WTC11 (cell line): ENCODE data around the gene PSTK.

ENCODE experiments used
- CREB1 ChIP-seq: sonication (generic); formaldehyde crosslinking; IDR thresholded peaks from 2 replicates; pipeline ENCODE4 v1.8.0; 2023; ENCODE audit warnings: mild to moderate bottlenecking, missing genetic modification reagents
- MYBL2 ChIP-seq: sonication (generic); formaldehyde crosslinking; IDR thresholded peaks from 2 replicates; pipeline ENCODE4 v1.8.1; 2023; ENCODE audit warnings: mild to moderate bottlenecking, moderate library complexity, missing genetic modification reagents
- NFATC4 ChIP-seq: fragments of 250-450 bp; sonication (Bioruptor Pico); IDR thresholded peaks from 2 replicates; pipeline ENCODE4 v1.9.0; 2021; ENCODE audit warnings: mild to moderate bottlenecking
- ZBTB43 ChIP-seq: sonication (generic); formaldehyde crosslinking; IDR thresholded peaks from 2 replicates; pipeline ENCODE4 v1.8.1; 2023; ENCODE audit warnings: mild to moderate bottlenecking, missing genetic modification reagents
- TF ChIP-seq, protein P1 (sequence below): fragments of 200-600 bp; IDR thresholded peaks from 2 replicates; pipeline ENCODE4 v1.8.0; 2022; ENCODE audit warnings: antibody characterized with exemption
- TF ChIP-seq, protein P2 (sequence below): sonication (generic); formaldehyde crosslinking; IDR thresholded peaks from 2 replicates; pipeline ENCODE4 v1.8.1; 2022; ENCODE audit warnings: mild to moderate bottlenecking, missing genetic modification reagents, moderate library complexity, borderline replicate concordance
- TF ChIP-seq, protein P3 (sequence below): sonication (generic); formaldehyde crosslinking; IDR thresholded peaks from 2 replicates; pipeline ENCODE4 v1.8.1; 2022; ENCODE audit warnings: missing genetic modification reagents, borderline replicate concordance
- TF ChIP-seq, protein P4 (sequence below): fragments of 250-450 bp; sonication (Bioruptor Pico); IDR thresholded peaks from 2 replicates; pipeline ENCODE4 v2.1.2; 2022; ENCODE audit warnings: mild to moderate bottlenecking, moderate library complexity

DNA sequence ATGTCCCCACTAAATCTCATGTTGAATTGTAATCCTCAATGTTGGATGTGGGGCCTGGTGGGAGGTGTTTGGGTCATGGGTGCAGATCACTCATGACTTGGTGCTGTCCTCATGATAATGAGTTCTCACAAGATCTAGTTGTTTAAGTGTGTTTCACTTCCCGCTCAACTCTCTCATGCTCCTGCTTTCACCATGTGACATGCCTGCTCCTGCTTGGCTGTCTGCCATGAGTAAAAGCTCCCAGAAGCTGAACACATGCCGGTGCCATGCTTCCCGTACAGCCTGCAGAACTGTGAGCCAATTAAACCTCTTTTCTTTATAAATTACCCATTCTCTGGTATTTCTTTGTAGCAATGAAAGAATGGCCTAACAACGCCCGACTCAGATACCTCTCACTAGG, 6.2 kb upstream of the PSTK start:
- TF ChIP-seq ZBTB43 (CRISPR knock-in tag) (no peak), MYBL2 (CRISPR knock-in tag) (no peak), NFATC4 (CRISPR knock-in tag) (no peak), CREB1 (CRISPR knock-in tag) (no peak)
- TF ChIP-seq, protein P1, sequence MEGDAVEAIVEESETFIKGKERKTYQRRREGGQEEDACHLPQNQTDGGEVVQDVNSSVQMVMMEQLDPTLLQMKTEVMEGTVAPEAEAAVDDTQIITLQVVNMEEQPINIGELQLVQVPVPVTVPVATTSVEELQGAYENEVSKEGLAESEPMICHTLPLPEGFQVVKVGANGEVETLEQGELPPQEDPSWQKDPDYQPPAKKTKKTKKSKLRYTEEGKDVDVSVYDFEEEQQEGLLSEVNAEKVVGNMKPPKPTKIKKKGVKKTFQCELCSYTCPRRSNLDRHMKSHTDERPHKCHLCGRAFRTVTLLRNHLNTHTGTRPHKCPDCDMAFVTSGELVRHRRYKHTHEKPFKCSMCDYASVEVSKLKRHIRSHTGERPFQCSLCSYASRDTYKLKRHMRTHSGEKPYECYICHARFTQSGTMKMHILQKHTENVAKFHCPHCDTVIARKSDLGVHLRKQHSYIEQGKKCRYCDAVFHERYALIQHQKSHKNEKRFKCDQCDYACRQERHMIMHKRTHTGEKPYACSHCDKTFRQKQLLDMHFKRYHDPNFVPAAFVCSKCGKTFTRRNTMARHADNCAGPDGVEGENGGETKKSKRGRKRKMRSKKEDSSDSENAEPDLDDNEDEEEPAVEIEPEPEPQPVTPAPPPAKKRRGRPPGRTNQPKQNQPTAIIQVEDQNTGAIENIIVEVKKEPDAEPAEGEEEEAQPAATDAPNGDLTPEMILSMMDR, result no peak
- TF ChIP-seq, protein P2, sequence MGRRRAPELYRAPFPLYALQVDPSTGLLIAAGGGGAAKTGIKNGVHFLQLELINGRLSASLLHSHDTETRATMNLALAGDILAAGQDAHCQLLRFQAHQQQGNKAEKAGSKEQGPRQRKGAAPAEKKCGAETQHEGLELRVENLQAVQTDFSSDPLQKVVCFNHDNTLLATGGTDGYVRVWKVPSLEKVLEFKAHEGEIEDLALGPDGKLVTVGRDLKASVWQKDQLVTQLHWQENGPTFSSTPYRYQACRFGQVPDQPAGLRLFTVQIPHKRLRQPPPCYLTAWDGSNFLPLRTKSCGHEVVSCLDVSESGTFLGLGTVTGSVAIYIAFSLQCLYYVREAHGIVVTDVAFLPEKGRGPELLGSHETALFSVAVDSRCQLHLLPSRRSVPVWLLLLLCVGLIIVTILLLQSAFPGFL (CRISPR knock-in tag), result no peak
- TF ChIP-seq, protein P3, sequence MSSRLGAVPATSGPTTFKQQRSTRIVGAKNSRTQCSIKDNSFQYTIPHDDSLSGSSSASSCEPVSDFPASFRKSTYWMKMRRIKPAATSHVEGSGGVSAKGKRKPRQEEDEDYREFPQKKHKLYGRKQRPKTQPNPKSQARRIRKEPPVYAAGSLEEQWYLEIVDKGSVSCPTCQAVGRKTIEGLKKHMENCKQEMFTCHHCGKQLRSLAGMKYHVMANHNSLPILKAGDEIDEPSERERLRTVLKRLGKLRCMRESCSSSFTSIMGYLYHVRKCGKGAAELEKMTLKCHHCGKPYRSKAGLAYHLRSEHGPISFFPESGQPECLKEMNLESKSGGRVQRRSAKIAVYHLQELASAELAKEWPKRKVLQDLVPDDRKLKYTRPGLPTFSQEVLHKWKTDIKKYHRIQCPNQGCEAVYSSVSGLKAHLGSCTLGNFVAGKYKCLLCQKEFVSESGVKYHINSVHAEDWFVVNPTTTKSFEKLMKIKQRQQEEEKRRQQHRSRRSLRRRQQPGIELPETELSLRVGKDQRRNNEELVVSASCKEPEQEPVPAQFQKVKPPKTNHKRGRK (CRISPR knock-in tag), result no peak
- TF ChIP-seq, protein P4, sequence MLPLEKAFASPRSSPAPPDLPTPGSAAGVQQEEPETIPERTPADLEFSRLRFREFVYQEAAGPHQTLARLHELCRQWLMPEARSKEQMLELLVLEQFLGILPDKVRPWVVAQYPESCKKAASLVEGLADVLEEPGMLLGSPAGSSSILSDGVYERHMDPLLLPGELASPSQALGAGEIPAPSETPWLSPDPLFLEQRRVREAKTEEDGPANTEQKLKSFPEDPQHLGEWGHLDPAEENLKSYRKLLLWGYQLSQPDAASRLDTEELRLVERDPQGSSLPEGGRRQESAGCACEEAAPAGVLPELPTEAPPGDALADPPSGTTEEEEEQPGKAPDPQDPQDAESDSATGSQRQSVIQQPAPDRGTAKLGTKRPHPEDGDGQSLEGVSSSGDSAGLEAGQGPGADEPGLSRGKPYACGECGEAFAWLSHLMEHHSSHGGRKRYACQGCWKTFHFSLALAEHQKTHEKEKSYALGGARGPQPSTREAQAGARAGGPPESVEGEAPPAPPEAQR (CRISPR knock-in tag), result no peak
